IMR-90 (cell line): ENCODE data around the gene PLEKHB1. TPM values are rescaled to one million over a fixed set of nuclear protein-coding genes. Genes with fewer than 3 reads are reported as not detected.

Experiments used
- ATAC-seq: fragments of 200-7000 bp; cut with Tn5 transposase; 2 replicates; pipeline ENCODE4 v1.9.1; 2020; ENCODE audit warnings: low read depth, mild to moderate bottlenecking, moderate library complexity
- BruUV-seq: library from RNA; stranded (reverse); fragments of 400-500 nt; replicated peaks from 2 replicates; lab custom pipeline; 2021; lab: Mats Ljungman, UMichigan
- CTCF ChIA-PET: fragments of 300-600 bp; formaldehyde crosslinking; extraction: SDS; loops from one replicate; lab custom pipeline; 2021; ENCODE audit warnings: antibody characterized with exemption; lab: Yijun Ruan, JAX
- POLR2A ChIA-PET: fragments of 300-600 bp; sonication (Branson Sonifier 250); formaldehyde crosslinking; loops from one replicate; lab custom pipeline; 2022; ENCODE audit warnings: antibody characterized with exemption; ENCODE audit not compliant: unreplicated experiment; lab: Charles Lee
- DNase-seq: peaks from one replicate; pipeline ENCODE4 v3.0.0; 2013
- H2AFZ ChIP-seq: replicated peaks from 2 replicates; pipeline ENCODE3; 2013; ENCODE audit warnings: low read length, mild to moderate bottlenecking; ENCODE audit not compliant: poor library complexity
- H2AK5ac ChIP-seq: 2 replicates; pipeline ENCODE4 v1.6.1; 2013; ENCODE audit warnings: low read depth, low read length, inconsistent platforms
- H2AK9ac ChIP-seq: replicated peaks from 2 replicates; pipeline ENCODE3; 2013; ENCODE audit warnings: mild to moderate bottlenecking, low read depth, low read length, moderate library complexity; ENCODE audit not compliant: poor library complexity
- H2BK120ac ChIP-seq: 2 replicates; pipeline ENCODE4 v1.6.1; 2013; ENCODE audit warnings: low read depth, low read length, inconsistent platforms
- H2BK15ac ChIP-seq: 3 replicates; pipeline ENCODE4 v1.6.1; 2013; ENCODE audit warnings: low read depth, low read length, inconsistent platforms
- H2BK20ac ChIP-seq: 2 replicates; pipeline ENCODE4 v1.6.1; 2013; ENCODE audit warnings: low read depth, mild to moderate bottlenecking, inconsistent platforms, low read length, moderate library complexity
- H2BK5ac ChIP-seq: 2 replicates; pipeline ENCODE4 v1.6.1; 2013; ENCODE audit warnings: mild to moderate bottlenecking, low read depth, low read length, inconsistent platforms; ENCODE audit not compliant: poor library complexity, severe bottlenecking
- H3K14ac ChIP-seq: replicated peaks from 2 replicates; pipeline ENCODE4 v1.6.1; 2013; ENCODE audit warnings: low read depth, low read length, inconsistent platforms
- H3K18ac ChIP-seq: 2 replicates; pipeline ENCODE4 v1.6.1; 2013; ENCODE audit warnings: low read depth, low read length, control low read depth
- H3K23ac ChIP-seq: 2 replicates; pipeline ENCODE4 v1.6.1; 2013; ENCODE audit warnings: low read depth, low read length, inconsistent platforms
- H3K27ac ChIP-seq: 2 replicates; pipeline ENCODE4 v1.5.1; 2013; ENCODE audit warnings: mild to moderate bottlenecking, control low read depth, low read length; ENCODE audit not compliant: insufficient read depth
- H3K27me3 ChIP-seq: 2 replicates; pipeline ENCODE4 v1.6.1; 2013; ENCODE audit warnings: low read length; ENCODE audit not compliant: control insufficient read depth, insufficient read depth
- H3K36me3 ChIP-seq: 2 replicates; pipeline ENCODE4 v1.6.1; 2013; ENCODE audit warnings: low read length, mixed read lengths; ENCODE audit not compliant: control insufficient read depth, insufficient read depth
- H3K4ac ChIP-seq: 2 replicates; pipeline ENCODE4 v1.6.1; 2013; ENCODE audit warnings: low read depth, low read length, inconsistent platforms
- H3K4me1 ChIP-seq: 2 replicates; pipeline ENCODE4 v1.6.1; 2013; ENCODE audit warnings: low read length, mixed read lengths; ENCODE audit not compliant: control insufficient read depth, insufficient read depth
- H3K4me2 ChIP-seq: 2 replicates; pipeline ENCODE4 v1.6.1; 2013; ENCODE audit warnings: low read depth, mild to moderate bottlenecking, control low read depth, low read length, moderate library complexity
- H3K4me3 ChIP-seq: 2 replicates; pipeline ENCODE4 v1.5.1; 2013; ENCODE audit warnings: low read depth, mild to moderate bottlenecking, control low read depth, low read length, moderate library complexity; ENCODE audit not compliant: insufficient read depth
- H3K56ac ChIP-seq: 2 replicates; pipeline ENCODE4 v1.6.1; 2013; ENCODE audit warnings: low read length, inconsistent platforms; ENCODE audit not compliant: insufficient read depth; ENCODE audit errors: extremely low read depth
- H3K79me1 ChIP-seq, 2 experiments: 2 replicates each; pipeline ENCODE4 v1.6.1; 2013; ENCODE audit warnings: low read length in 2 of 2, inconsistent platforms in 1 of 2, low read depth in 1 of 2
- H3K9ac ChIP-seq: 2 replicates; pipeline ENCODE4 v1.6.1; 2013; ENCODE audit warnings: low read depth, low read length, control low read depth
- H3K9me1 ChIP-seq: 2 replicates; pipeline ENCODE4 v1.6.1; 2013; ENCODE audit warnings: low read length, inconsistent platforms; ENCODE audit not compliant: insufficient read depth
- H3K9me3 ChIP-seq: 2 replicates; pipeline ENCODE4 v1.6.1; 2013; ENCODE audit warnings: low read length; ENCODE audit not compliant: control insufficient read depth, insufficient read depth
- H4K20me1 ChIP-seq: 2 replicates; pipeline ENCODE4 v1.6.1; 2013; ENCODE audit warnings: low read length, inconsistent platforms; ENCODE audit not compliant: insufficient read depth
- H4K5ac ChIP-seq: 2 replicates; pipeline ENCODE4 v1.6.1; 2013; ENCODE audit warnings: mild to moderate bottlenecking, low read depth, low read length, control low read depth
- H4K8ac ChIP-seq, 2 experiments: 2 replicates each; pipeline ENCODE4 v1.6.1; 2013; ENCODE audit warnings: low read depth in 2 of 2, low read length in 2 of 2, control low read depth in 1 of 2, inconsistent platforms in 1 of 2
- H4K91ac ChIP-seq: 2 replicates; pipeline ENCODE4 v1.6.1; 2013; ENCODE audit warnings: low read depth, low read length, inconsistent platforms; ENCODE audit not compliant: insufficient read depth
- BHLHE40 ChIP-seq: fragments of 150-350 bp; IDR thresholded peaks from 2 replicates; pipeline ENCODE4 v1.6.1; 2016; ENCODE audit warnings: mild to moderate bottlenecking, low read depth, low read length
- CEBPB ChIP-seq: IDR thresholded peaks from 2 replicates; pipeline ENCODE4 v1.6.1; 2012; ENCODE audit warnings: low read depth, low read length, improper control_type of control experiment
- CHD1 ChIP-seq: IDR thresholded peaks from 2 replicates; pipeline ENCODE4 v1.6.1; 2012; ENCODE audit warnings: low read depth, low read length, improper control_type of control experiment
- FOS ChIP-seq: fragments of 150-350 bp; IDR thresholded peaks from 2 replicates; pipeline ENCODE4 v1.6.1; 2016; ENCODE audit warnings: low read depth, low read length
- MAFK ChIP-seq: IDR thresholded peaks from 2 replicates; pipeline ENCODE4 v1.6.1; 2012; ENCODE audit warnings: low read depth, low read length, improper control_type of control experiment
- MAZ ChIP-seq: IDR thresholded peaks from 2 replicates; pipeline ENCODE4 v1.6.1; 2012; ENCODE audit warnings: low read depth, mild to moderate bottlenecking, low read length, improper control_type of control experiment, moderate library complexity, borderline replicate concordance
- MXI1 ChIP-seq: IDR thresholded peaks from 2 replicates; pipeline ENCODE4 v1.6.1; 2012; ENCODE audit warnings: low read depth, mild to moderate bottlenecking, low read length, moderate library complexity, borderline replicate concordance
- NFE2L2 ChIP-seq: fragments of 150-350 bp; IDR thresholded peaks from 2 replicates; pipeline ENCODE4 v1.6.1; 2016; ENCODE audit warnings: low read depth, mild to moderate bottlenecking, low read length
- POLR2A ChIP-seq: IDR thresholded peaks from 2 replicates; pipeline ENCODE4 v1.6.1; 2012; ENCODE audit warnings: mild to moderate bottlenecking, low read depth, low read length
- RAD21 ChIP-seq: IDR thresholded peaks from 2 replicates; pipeline ENCODE4 v1.6.1; 2012; ENCODE audit warnings: low read length, improper control_type of control experiment
- RCOR1 ChIP-seq: IDR thresholded peaks from 2 replicates; pipeline ENCODE4 v1.6.1; 2012; ENCODE audit warnings: mild to moderate bottlenecking, low read length, improper control_type of control experiment; ENCODE audit not compliant: insufficient replicate concordance
- RFX5 ChIP-seq: IDR thresholded peaks from 2 replicates; pipeline ENCODE4 v1.8.0; 2012; ENCODE audit warnings: low read depth, mild to moderate bottlenecking, low read length, moderate library complexity
- SMC3 ChIP-seq: fragments of 150-350 bp; IDR thresholded peaks from 2 replicates; pipeline ENCODE4 v1.6.1; 2016; ENCODE audit warnings: low read depth, mild to moderate bottlenecking, antibody characterized with exemption, low read length, moderate library complexity
- WGBS, 2 experiments: methylation state at CpG; one replicate each; pipeline versions ENCODE4 v1.1.5 to v1.1.7; 2013; ENCODE audit warnings: missing lambda C conversion rate in 2 of 2; ENCODE audit not compliant: insufficient read length in 1 of 2; ENCODE audit errors: extremely low coverage in 2 of 2; 5-methylcytosine and 5-hydroxymethylcytosine counted together
- dilution Hi-C: fragments of 300-500 bp; cut with HindIII; formaldehyde crosslinking; loops from one replicate; pipeline ENCODE4 v1.14.3; 2018; ENCODE audit warnings: low sequenced_read_pairs; ENCODE audit not compliant: unreplicated experiment
- in situ Hi-C: fragments of 300-500 bp; cut with MboI; formaldehyde crosslinking; loops from 3 replicates; pipeline ENCODE4 v1.14.3; 2019; ENCODE audit warnings: low sequenced_read_pairs, inconsistent platforms, mixed read lengths
- intact Hi-C: fragments of 100-400 bp; cut with micrococcal nuclease; formaldehyde crosslinking; loops from 2 replicates; pipeline ENCODE4 v1.10.0; 2022
- polyA plus RNA-seq, 3 experiments: library from polyadenylated mRNA; depleted of rRNA; stranded (reverse); fragments of >200 nt; gene quantifications; 2 replicates each; pipeline ENCODE4 v1.2.3, GENCODE V29; 2012; ENCODE audit warnings: low replicate concordance in 1 of 3
- total RNA-seq: library from RNA; depleted of rRNA; stranded (reverse); fragments of >200 nt; gene quantifications from 2 replicates; pipeline ENCODE4 v1.2.3, GENCODE V29; 2012
- TF ChIP-seq, protein P1 (sequence below): fragments of 150-350 bp; IDR thresholded peaks from 2 replicates; pipeline ENCODE4 v1.6.1; 2017; ENCODE audit warnings: mild to moderate bottlenecking, antibody characterized with exemption, low read length, low read depth
- TF ChIP-seq, protein P2 (sequence below): conservative IDR thresholded peaks from 2 replicates; pipeline ENCODE4 v1.5.1; 2012; ENCODE audit warnings: mild to moderate bottlenecking, low read depth, low read length, improper control_type of control experiment
- TF ChIP-seq, protein P3 (sequence below): fragments of 150-350 bp; IDR thresholded peaks from 2 replicates; pipeline ENCODE4 v1.6.1; 2016; ENCODE audit warnings: low read depth, mild to moderate bottlenecking, low read length, moderate library complexity, borderline replicate concordance

The PLEKHB1 gene
- total and polyA plus RNA-seq, 2 of the 4 experiments (the other 2 are of a cell fraction): 0.36 to 0.86 TPM

DNA sequence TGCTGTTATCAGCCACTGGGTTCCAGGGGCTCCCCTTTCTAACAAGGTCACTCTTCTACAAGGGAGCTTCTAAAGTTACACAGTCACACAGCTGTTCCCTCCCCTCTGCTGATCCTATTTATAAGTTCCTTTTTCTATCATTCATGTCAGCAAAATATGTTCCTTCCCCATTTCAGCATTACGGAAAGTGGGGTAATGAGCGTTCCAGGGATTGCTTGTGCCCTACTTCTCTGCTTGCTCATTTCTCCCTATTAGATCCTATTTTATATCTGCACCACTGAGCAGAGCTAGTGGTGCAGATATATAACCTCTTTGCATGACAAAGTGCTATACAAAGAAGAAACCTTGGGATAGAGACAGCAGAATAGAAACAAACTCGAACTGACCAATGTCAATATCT lies 22.7 kb upstream of the PLEKHB1 start:
- no peak for ATAC-seq
- no peak for DNase-seq

More for the DNA sequence above, 22.7 kb upstream of the PLEKHB1 start:
- no peak overlapping the region for H2AK9ac ChIP-seq
- H2BK120ac ChIP-seq: no peak overlapping the region
- H3K4me1 ChIP-seq: no peaks in the 10 kb centered on the region
- H3K79me1 ChIP-seq: no peaks in the 10 kb centered on the region
- no peak overlapping the region for H3K4me2 ChIP-seq
- H3K4me3 ChIP-seq: no peak overlapping the region
- no peaks in the 10 kb centered on the region for H3K9me1 ChIP-seq
- in situ Hi-C loops (loop anchor here (10.0 kb wide), 1 partner anchor 311 kb away; no protein-coding TSS in a partner anchor), dilution Hi-C loops (no loop called here), intact Hi-C loops (loop anchor here (2.0 kb wide), 1 partner anchor 145 kb away; no protein-coding TSS in a partner anchor)
- H4K5ac ChIP-seq: no peak overlapping the region
- no peak overlapping the region for H3K4ac ChIP-seq
- CTCF ChIA-PET: interaction anchor here (1.0 kb wide), 1 partner anchor 37 kb away, joined by 8 read pairs; no protein-coding TSS in a partner anchor
- H2AFZ ChIP-seq: no peak overlapping the region
- no peak overlapping the region for H2AK5ac ChIP-seq
- WGBS, 2 experiments: no CpG with 5 or more reads among the region's 3 CpGs
- H3K36me3 ChIP-seq: no peaks in the 10 kb centered on the region
- H3K18ac ChIP-seq: no peak overlapping the region
- H3K56ac ChIP-seq: no peak overlapping the region
- no peak overlapping the region for H2BK20ac ChIP-seq
- H4K20me1 ChIP-seq: no peaks in the 10 kb centered on the region
- no peak overlapping the region for H4K8ac ChIP-seq
- no peak overlapping the region for H2BK5ac ChIP-seq
- H3K14ac ChIP-seq: no peak overlapping the region
- TF ChIP-seq, protein P1, sequence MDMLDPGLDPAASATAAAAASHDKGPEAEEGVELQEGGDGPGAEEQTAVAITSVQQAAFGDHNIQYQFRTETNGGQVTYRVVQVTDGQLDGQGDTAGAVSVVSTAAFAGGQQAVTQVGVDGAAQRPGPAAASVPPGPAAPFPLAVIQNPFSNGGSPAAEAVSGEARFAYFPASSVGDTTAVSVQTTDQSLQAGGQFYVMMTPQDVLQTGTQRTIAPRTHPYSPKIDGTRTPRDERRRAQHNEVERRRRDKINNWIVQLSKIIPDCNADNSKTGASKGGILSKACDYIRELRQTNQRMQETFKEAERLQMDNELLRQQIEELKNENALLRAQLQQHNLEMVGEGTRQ: no peak
- TF ChIP-seq RAD21 (no peak), MAFK (no peak), SMC3 (no peak), MAZ (no peak), MXI1 (no peak), FOS (no peak), NFE2L2 (no peak), CEBPB (no peak), POLR2A (no peak), RCOR1 (no peak), RFX5 (no peak), CHD1 (no peak), BHLHE40 (no peak)
- TF ChIP-seq, protein P2, sequence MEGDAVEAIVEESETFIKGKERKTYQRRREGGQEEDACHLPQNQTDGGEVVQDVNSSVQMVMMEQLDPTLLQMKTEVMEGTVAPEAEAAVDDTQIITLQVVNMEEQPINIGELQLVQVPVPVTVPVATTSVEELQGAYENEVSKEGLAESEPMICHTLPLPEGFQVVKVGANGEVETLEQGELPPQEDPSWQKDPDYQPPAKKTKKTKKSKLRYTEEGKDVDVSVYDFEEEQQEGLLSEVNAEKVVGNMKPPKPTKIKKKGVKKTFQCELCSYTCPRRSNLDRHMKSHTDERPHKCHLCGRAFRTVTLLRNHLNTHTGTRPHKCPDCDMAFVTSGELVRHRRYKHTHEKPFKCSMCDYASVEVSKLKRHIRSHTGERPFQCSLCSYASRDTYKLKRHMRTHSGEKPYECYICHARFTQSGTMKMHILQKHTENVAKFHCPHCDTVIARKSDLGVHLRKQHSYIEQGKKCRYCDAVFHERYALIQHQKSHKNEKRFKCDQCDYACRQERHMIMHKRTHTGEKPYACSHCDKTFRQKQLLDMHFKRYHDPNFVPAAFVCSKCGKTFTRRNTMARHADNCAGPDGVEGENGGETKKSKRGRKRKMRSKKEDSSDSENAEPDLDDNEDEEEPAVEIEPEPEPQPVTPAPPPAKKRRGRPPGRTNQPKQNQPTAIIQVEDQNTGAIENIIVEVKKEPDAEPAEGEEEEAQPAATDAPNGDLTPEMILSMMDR: no peak
- TF ChIP-seq, protein P3, sequence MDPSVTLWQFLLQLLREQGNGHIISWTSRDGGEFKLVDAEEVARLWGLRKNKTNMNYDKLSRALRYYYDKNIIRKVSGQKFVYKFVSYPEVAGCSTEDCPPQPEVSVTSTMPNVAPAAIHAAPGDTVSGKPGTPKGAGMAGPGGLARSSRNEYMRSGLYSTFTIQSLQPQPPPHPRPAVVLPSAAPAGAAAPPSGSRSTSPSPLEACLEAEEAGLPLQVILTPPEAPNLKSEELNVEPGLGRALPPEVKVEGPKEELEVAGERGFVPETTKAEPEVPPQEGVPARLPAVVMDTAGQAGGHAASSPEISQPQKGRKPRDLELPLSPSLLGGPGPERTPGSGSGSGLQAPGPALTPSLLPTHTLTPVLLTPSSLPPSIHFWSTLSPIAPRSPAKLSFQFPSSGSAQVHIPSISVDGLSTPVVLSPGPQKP: no peak
- BruUV-seq: no TSS peak
- H3K27ac ChIP-seq: no peak overlapping the region
- H3K9me3 ChIP-seq: no peaks in the 10 kb centered on the region
- no peak overlapping the region for H3K23ac ChIP-seq
- H4K91ac ChIP-seq: no peak overlapping the region
- no peak overlapping the region for H2BK15ac ChIP-seq
- peaks cover 31% of the 10 kb centered on the region for H3K27me3 ChIP-seq
- POLR2A ChIA-PET: no interaction called here
- no peak overlapping the region for H3K9ac ChIP-seq
